Activated naive CD4-positive, alpha-beta T cell (primary cell): ENCODE data around the gene ARHGAP30.
"Not testable (repeated sequence)": the region's sequence is repeated elsewhere in the genome, so short reads cannot be mapped to it uniquely, and the experiment has no call there.

Experiments
- DNase-seq, 4 experiments: peaks; one replicate each; lab custom pipeline; 2025; lab: John Stamatoyannopoulos, UW

ARHGAP30 gene

DNA sequence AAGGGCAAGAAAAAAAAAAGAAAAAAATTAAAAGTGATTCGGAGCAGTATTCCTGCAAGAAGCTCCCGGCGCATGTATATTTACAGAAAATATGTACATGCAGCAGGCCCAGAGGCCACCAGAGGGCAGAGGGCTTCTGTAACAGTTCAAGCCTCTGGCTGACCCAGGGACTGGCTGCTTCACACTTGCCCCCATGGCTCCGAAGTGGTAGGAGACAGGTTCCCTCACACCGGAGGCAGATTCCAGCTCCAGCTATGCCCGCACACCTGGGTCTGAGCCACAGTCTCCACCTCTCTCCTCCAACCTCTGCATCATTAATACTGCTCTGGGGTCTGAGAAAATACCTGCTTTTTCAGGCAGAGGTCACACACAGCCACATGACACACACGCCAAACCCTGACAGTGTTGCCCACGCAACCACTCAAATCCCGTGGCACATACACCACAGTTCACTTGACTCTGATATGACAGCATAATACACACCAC lies 2.2 kb upstream of the ARHGAP30 start:
- DNase-seq: peak in 3 of 4 experiments; percentile 14 to 39 (median 14)

DNA sequence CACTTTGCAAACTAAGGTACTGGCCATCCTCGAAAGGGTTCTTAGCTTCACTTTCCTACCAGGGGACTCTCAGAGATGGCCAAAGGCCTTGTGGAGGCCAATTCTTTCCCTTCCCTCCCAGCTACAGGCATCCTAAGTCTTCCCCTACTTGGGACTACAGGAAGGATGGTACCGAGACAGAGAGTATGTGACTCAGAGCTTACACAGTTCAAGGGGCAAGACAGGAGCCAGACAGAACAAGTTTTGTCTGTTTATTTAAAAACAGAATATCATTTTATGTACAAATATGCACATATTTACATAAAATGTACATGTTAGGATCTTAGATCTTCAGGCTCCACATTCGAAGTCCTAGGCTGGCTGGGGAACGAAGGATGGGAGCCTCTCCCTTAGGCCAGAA lies 1.1 kb upstream of the ARHGAP30 start:
- DNase-seq: no peak

GRCh38 chr1:161069241-161069640 lies 450 bp downstream of the ARHGAP30 start:
- no peak for DNase-seq

DNA sequence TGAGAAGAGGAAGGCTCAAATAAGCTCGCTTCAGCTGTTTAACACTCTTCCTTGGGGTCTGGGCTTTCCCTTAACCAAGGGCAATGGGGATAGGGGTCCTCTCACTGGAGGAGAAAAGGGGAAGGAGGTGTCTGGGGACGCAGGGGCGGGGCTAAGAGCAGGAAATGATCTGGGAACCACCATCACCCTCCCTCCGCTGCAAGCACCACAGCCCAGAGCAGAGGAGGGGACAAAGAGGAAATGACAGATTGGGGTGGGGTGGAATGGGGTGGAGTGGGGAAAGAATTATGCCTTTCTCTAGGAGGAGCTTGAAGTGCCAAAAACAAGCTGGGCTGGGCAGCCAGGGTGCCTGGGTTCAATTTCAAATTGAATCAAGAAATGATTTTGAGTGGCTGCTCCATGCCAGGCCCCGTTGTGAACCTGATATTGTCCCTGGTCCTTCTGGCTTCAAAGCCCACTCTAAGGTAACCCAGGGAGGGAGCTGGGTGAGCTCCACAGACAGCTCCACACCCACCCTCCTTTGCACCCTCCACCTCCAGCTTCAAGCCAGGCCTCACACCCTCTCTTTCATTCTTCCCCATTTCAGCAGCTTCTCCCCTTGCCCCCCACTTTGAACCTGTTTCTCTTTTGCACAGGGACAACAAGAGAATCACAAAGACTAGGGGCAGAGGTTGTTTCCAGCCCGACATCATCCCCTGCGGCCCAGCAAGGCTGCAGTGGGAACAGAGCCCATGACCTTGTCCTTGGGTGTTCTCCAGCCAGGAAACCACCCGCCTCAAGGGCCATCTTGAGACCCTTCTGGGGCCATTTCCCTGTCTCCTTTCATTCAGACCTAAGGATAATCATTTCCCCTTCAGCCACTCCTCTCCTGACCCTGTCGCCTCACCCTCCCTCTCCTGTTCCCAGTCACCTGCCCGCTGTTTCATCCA lies 1.1 kb downstream of the ARHGAP30 start:
- peak in 3 of 4 experiments; percentile 17 to 58 (median 47) for DNase-seq

DNA sequence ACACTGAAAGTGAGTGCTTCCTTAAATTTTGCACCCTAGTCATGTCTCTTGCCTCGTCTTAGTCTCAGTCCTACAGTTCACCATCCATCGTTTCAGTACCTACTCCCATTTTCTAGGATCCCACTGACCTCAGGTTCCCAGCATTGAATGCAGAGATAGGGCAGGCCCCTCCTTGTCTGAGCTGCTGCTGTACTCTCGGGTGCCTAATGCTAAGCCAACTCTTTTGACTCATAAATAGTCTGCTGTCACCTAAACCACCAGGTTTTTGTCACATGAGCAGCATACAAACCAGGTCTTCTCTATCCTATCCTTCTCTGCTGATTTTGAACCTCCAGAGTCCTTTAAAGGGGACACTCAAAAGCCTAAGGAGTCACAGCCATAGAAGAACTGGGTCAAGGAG lies 3.0 kb downstream of the ARHGAP30 start:
- DNase-seq: no peak

- DNase-seq: not testable (repeated sequence)
Observed at GRCh38 chr1:161065681-161066080, 4.0 kb downstream of the ARHGAP30 start.

- DNase-seq: not testable (repeated sequence)
Observed at GRCh38 chr1:161063936-161064335, 5.8 kb downstream of the ARHGAP30 start.

DNA sequence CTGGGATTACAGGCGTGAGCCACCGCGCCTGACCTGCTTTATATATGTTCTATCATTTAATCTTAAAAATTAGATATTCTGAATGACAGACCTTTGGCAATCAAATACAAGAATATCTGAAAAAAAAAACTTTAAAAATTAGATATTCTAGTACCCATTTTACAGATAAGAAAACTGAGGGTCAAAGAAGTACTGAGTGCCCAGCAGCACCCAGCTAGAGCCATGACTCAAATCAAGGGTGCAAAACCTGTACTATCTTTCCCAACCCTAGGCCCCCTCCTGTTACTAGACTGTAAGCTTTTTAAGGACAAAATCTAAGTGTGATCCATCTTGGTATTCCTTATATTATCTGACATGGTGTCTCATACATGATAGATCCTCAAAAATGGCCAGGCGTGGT lies 8.3 kb downstream of the ARHGAP30 start:
- no peak for DNase-seq

DNA sequence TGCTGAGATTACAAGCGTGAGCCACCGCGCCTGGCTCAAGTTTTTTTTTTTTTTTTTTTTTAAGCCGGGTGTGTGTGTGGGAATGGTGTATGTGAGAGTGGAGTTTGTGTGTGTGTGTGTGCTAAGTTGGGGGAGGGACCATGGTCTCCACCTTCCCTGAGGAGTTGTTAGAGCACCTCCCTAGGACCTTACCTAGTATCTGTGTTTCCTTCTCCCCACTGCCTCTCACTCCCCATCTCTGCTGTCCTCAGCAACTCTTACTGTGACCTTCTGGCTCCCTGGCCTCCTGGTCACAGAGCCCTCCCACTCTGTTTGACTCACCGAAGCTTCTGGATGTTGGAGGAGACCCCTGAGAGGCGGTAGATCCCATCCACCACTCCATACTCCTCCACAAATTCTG lies 10.4 kb downstream of the ARHGAP30 start:
- DNase-seq: no peak

DNA sequence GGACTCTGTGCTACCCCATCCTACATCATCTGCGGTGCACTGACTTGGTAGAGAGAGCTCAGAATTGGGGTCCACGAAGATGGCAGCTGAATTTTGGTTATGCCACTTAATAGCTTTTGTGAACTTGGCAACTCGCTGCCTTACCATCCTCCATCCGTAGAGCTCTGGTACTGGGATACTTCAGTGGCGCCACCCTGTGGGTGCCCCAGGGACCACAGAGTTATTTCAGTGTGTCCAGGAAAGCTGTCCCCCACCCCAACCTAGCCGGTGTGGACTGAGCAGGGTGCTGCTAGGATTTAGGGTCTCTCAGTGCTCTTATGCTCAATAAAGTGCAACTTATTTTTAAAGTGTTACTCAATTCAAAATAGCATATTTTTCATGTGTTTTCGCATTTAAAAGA lies 14.9 kb downstream of the ARHGAP30 start:
- DNase-seq: no peak

GRCh38 chr1:161054232-161054631 lies 15.5 kb downstream of the ARHGAP30 start:
- no peak for DNase-seq

- no peak for DNase-seq
Observed at GRCh38 chr1:161052899-161053298, 16.8 kb downstream of the ARHGAP30 start.

DNA sequence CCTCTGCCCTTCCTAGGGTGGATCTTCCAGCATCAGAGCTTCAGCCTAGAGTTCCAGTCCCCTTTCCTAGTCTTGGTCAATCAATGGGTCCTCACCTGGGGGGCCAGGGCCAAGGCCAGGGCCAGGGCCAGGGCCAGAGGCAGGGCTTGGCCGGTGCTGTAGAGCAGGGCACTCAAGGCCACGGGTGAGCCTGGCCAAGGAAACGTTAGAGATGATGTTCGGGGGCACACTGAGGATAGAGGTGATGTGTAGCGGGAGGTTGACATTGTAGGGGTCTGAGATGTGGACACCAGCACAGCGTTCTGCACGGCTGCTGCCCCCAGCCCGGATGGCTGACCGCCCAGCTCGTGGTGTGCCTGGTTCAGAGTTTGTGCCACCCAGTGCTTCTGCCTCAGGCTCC lies 18.5 kb downstream of the ARHGAP30 start:
- DNase-seq: no peak

- no peak for DNase-seq
Observed at GRCh38 chr1:161048949-161049722, 20.6 kb downstream of the ARHGAP30 start.

- DNase-seq: no peak
Observed at GRCh38 chr1:161047436-161048420, 22.0 kb downstream of the ARHGAP30 start.

- DNase-seq: no peak
Observed at GRCh38 chr1:161046605-161047228, 23.0 kb downstream of the ARHGAP30 start.

GRCh38 chr1:161045736-161046604 lies 23.7 kb downstream of the ARHGAP30 start, which contains the start of gene USF1:
Gene USF1 (minus strand): TSS chr1:161045977. CDS start chr1:161043275, 2,702 bp downstream.
- peak; percentile 54 to 88 (median 72) for DNase-seq

DNA sequence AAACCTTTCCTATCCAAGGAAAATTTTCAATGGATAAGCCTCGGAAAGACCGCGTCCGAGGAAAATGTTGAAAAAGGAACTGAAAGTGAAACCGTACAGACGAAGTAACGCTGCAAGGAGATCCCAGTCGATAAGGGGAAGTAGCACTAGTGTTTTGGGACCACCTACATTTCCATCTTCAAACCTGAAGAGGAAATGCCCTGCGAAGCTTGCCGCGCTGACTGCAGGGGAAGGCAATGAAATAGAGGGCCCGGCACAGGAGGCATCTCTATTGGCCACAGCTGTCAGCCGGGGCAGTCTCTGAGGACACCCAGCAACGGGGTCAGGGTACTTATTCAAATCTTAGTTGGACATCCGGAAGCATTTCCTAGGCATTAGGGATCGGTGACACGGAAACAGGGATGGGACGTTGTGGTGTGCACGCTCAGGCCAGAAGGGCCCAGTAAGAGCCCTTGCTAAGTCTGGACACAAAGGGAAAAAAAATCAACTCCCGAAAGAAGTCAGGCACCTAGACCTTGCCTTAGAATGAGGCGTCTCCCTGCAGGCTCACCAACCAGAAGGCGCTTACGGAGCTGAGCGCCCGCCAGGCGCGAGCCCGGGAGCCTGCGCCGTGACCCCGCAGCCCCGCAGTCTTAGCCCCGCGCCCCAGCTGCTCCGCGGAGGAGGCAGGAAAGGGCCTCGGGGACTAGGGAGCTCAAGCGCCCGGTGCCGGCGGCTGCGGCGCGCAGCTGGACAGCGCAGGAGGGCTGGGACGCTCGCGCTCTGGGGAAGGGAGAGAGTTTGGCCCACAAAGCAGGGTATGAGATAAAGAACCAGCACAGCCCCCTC lies 24.6 kb downstream of the ARHGAP30 start:
- DNase-seq: peak in 3 of 4 experiments; percentile 9 to 41 (median 28)

- no peak for DNase-seq
Observed at GRCh38 chr1:161044535-161044907, 25.2 kb downstream of the ARHGAP30 start.
